ENCODE data around the gene C22orf31.
"Not testable (repeated sequence)": the region's sequence is repeated elsewhere in the genome, so short reads cannot be mapped to it uniquely, and the experiment has no call there.

The C22orf31 gene

DNA sequence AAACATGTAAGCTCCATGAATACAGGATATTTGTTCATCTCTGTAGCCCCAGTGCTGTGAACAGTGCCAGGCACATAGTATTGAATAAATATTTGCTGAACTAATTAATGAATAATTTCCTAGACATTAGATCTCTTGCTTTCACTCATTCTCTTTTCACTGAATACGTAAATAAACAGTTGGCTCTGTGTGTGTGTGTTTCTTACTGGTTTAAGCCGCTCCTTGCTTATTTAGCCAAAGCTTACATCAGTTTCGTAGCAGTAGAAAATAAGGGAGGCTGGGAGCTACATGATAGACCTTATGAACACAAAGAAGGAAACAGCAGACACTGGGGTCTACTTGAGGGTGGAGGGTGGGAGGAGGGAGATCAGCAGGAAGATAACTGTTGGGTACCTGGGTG lies 28.4 kb upstream of the C22orf31 start:
- Histone ChIP-seq H3K27me3 (ENCODE audit: insufficient read depth, insufficient read length) (no peaks in the 10 kb centered on the region), H3K4me1 (ENCODE audit: insufficient read depth, insufficient read length) (no peaks in the 10 kb centered on the region), H3K9me3 (ENCODE audit: insufficient read depth, low read length) (no peaks in the 10 kb centered on the region), H3K4me3 (ENCODE audit: insufficient read length, low read depth) (no peak overlapping the region), H3K9ac (ENCODE audit: insufficient read length, low read depth) (no peak overlapping the region), H3K36me3 (ENCODE audit: insufficient read depth, insufficient read length, low read length) (peaks cover 3% of the 10 kb centered on the region)
- TF ChIP-seq ZNF274 (IDR thresholded peaks at IDR 0.05; ENCODE audit: low read depth, low read length) (no peak), SUZ12 (IDR thresholded peaks at IDR 0.05; ENCODE audit: extremely low read depth, insufficient read depth, insufficient read length) (no peak), YY1 (IDR thresholded peaks at IDR 0.05; ENCODE audit: insufficient read depth, insufficient read length) (no peak)
- no peak for DNase-seq (ENCODE audit: low read depth, low spot score)

DNA sequence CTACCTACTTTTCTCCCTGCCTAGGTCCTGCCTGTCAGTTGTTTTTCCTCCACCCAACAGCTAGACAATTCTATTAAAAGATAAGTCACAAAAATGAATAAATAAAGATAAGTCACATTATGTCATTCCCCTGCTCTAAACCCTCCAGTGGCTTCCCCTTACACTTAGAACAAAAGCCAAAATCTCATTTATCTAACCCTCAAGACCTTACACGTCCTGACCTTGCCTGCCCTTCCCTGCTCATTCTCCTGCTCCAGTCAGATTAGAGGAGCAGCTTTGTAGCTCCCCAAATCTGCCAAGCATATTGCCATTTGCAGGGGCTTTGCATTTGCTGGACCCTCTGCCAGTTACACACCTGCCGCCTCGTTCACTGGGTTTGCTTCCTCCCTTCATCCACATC lies 27.9 kb upstream of the C22orf31 start:
- Histone ChIP-seq H3K9me3 (ENCODE audit: insufficient read depth, low read length) (no peaks in the 10 kb centered on the region), H3K9ac (ENCODE audit: insufficient read length, low read depth) (no peak overlapping the region), H3K4me1 (ENCODE audit: insufficient read depth, insufficient read length) (no peaks in the 10 kb centered on the region), H3K4me3 (ENCODE audit: insufficient read length, low read depth) (no peak overlapping the region), H3K27me3 (ENCODE audit: insufficient read depth, insufficient read length) (no peaks in the 10 kb centered on the region), H3K36me3 (ENCODE audit: insufficient read depth, insufficient read length, low read length) (no peaks in the 10 kb centered on the region)
- DNase-seq (ENCODE audit: low read depth, low spot score): no peak
- no peak for TF ChIP-seq YY1 (IDR thresholded peaks at IDR 0.05; ENCODE audit: insufficient read depth, insufficient read length)
- TF ChIP-seq SUZ12 (IDR thresholded peaks at IDR 0.05; ENCODE audit: extremely low read depth, insufficient read depth, insufficient read length): no peak
- no peak for TF ChIP-seq ZNF274 (IDR thresholded peaks at IDR 0.05; ENCODE audit: low read depth, low read length)

DNA sequence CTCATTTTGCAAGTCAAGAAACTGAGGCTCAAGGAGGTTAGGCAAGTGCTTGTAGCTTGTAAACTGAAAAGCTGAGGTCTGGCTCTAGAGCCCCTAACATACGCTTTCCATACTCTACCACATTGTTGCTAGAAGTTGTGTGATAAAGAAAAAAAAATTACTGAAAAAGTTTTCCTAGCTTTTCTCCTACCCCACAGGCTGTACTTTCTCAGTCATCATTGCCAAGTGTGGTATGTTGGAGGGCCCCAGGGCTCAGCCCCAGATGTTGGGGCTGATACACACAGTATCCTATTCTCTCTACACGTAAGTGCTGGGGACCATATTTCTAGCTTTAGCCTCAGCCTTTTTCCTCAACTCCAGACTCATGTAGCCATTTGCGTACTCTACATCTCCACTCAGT lies 27.2 kb upstream of the C22orf31 start:
- Histone ChIP-seq H3K4me3 (ENCODE audit: insufficient read length, low read depth) (no peak overlapping the region), H3K36me3 (ENCODE audit: insufficient read depth, insufficient read length, low read length) (no peaks in the 10 kb centered on the region), H3K9me3 (ENCODE audit: insufficient read depth, low read length) (no peaks in the 10 kb centered on the region), H3K27me3 (ENCODE audit: insufficient read depth, insufficient read length) (no peaks in the 10 kb centered on the region), H3K9ac (ENCODE audit: insufficient read length, low read depth) (no peak overlapping the region), H3K4me1 (ENCODE audit: insufficient read depth, insufficient read length) (no peaks in the 10 kb centered on the region)
- DNase-seq (ENCODE audit: low read depth, low spot score): no peak
- no peak for TF ChIP-seq YY1 (IDR thresholded peaks at IDR 0.05; ENCODE audit: insufficient read depth, insufficient read length)
- no peak for TF ChIP-seq SUZ12 (IDR thresholded peaks at IDR 0.05; ENCODE audit: extremely low read depth, insufficient read depth, insufficient read length)
- TF ChIP-seq ZNF274 (IDR thresholded peaks at IDR 0.05; ENCODE audit: low read depth, low read length): no peak

DNA sequence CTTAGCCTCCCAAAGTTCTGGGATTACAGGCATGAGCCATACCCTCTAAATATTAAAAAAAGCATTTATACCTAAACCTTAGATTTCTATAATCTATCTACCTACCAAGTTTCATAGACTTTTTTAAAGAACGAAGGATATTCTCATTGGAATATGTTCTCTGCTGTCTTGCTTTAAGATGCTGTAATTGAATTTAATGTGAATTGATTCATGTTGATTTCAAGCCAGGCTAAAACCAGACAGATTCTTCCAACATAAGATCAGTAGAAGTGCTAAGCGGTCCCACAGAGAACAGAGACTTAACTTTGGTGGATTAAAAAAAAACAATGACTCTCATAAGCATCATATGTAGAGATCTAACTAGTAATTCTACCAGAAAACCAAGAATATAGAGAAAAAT lies 25.4 kb upstream of the C22orf31 start:
- H3K4me1 ChIP-seq (ENCODE audit: insufficient read depth, insufficient read length): no peaks in the 10 kb centered on the region
- no peak overlapping the region for H3K9ac ChIP-seq (ENCODE audit: insufficient read length, low read depth)
- no peaks in the 10 kb centered on the region for H3K27me3 ChIP-seq (ENCODE audit: insufficient read depth, insufficient read length)
- TF ChIP-seq ZNF274 (IDR thresholded peaks at IDR 0.05; ENCODE audit: low read depth, low read length) (no peak), SUZ12 (IDR thresholded peaks at IDR 0.05; ENCODE audit: extremely low read depth, insufficient read depth, insufficient read length) (no peak), YY1 (IDR thresholded peaks at IDR 0.05; ENCODE audit: insufficient read depth, insufficient read length) (no peak)
- H3K4me3 ChIP-seq (ENCODE audit: insufficient read length, low read depth): no peak overlapping the region
- no peak for DNase-seq (ENCODE audit: low read depth, low spot score)
- no peaks in the 10 kb centered on the region for H3K9me3 ChIP-seq (ENCODE audit: insufficient read depth, low read length)
- H3K36me3 ChIP-seq (ENCODE audit: insufficient read depth, insufficient read length, low read length): no peaks in the 10 kb centered on the region

DNA sequence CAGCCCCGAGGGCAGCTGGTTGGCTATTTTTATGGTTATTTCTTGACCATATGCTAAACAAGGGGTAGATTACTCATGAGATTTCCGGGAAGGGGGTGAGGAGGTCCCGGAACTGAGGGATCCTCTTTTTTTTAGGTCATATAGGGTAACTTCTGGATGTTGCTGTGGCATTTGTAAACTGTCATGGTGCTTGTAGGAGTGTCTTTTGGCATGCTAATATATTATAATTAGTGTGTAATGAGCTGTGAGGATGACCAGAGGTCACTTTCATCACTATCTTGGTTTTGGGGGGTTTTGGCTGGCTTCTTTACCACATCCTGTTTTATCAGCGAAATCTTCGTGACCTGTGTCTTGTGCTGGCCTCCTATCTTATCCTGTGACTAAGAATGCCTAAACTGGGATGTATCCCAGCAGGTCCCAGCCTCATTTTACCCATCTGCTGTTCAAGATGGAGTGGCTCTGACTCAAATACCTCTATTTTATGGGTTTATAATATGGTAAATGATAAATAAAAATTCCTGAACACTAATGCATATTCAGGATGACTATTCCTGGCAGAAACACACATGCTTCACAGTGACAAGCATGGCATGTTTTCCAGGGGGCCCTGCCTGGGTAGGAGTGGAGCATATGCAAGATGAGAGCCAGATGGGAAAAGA lies 22.4 kb upstream of the C22orf31 start:
- TF ChIP-seq ZNF274 (IDR thresholded peaks at IDR 0.05; ENCODE audit: low read depth, low read length) (no peak), YY1 (IDR thresholded peaks at IDR 0.05; ENCODE audit: insufficient read depth, insufficient read length) (no peak), SUZ12 (IDR thresholded peaks at IDR 0.05; ENCODE audit: extremely low read depth, insufficient read depth, insufficient read length) (no peak)
- H3K36me3 ChIP-seq (ENCODE audit: insufficient read depth, insufficient read length, low read length): no peaks in the 10 kb centered on the region
- no peaks in the 10 kb centered on the region for H3K9me3 ChIP-seq (ENCODE audit: insufficient read depth, low read length)
- H3K27me3 ChIP-seq (ENCODE audit: insufficient read depth, insufficient read length): no peaks in the 10 kb centered on the region
- H3K9ac ChIP-seq (ENCODE audit: insufficient read length, low read depth): no peak overlapping the region
- no peak overlapping the region for H3K4me3 ChIP-seq (ENCODE audit: insufficient read length, low read depth)
- no peak for DNase-seq (ENCODE audit: low read depth, low spot score)
- H3K4me1 ChIP-seq (ENCODE audit: insufficient read depth, insufficient read length): no peaks in the 10 kb centered on the region

DNA sequence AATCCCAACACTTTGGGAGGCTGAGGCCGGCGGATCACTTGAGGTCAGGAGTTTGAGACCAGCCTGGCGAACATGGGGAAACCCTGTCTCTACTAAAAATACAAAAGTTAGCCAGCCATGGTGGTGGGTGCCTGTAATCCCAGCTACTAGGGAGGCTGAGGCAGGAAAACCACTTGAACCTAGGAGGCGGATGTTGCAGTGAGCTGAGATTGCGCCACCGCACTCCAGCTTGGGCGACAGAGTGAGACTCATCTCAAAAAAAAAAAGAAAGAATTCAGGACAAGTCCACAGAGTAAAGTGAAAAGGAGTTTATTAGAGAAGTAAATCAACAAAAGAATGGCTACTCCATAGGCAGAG lies 21.9 kb upstream of the C22orf31 start:
- not testable (repeated sequence) for H3K9ac ChIP-seq (ENCODE audit: insufficient read length, low read depth); H3K9me3 ChIP-seq (ENCODE audit: insufficient read depth, low read length); DNase-seq (ENCODE audit: low read depth, low spot score); H3K27me3 ChIP-seq (ENCODE audit: insufficient read depth, insufficient read length); H3K4me1 ChIP-seq (ENCODE audit: insufficient read depth, insufficient read length); H3K4me3 ChIP-seq (ENCODE audit: insufficient read length, low read depth); H3K36me3 ChIP-seq (ENCODE audit: insufficient read depth, insufficient read length, low read length)

- no peak for DNase-seq (ENCODE audit: low read depth, low spot score)
- TF ChIP-seq ZNF274 (IDR thresholded peaks at IDR 0.05; ENCODE audit: low read depth, low read length) (no peak), SUZ12 (IDR thresholded peaks at IDR 0.05; ENCODE audit: extremely low read depth, insufficient read depth, insufficient read length) (no peak), YY1 (IDR thresholded peaks at IDR 0.05; ENCODE audit: insufficient read depth, insufficient read length) (no peak)
- no peak overlapping the region for H3K4me3 ChIP-seq (ENCODE audit: insufficient read length, low read depth)
Observed at GRCh38 chr22:29082826-29083545, 21.4 kb upstream of the C22orf31 start.

More at GRCh38 chr22:29082826-29083545, 21.4 kb upstream of the C22orf31 start:
- H3K4me1 ChIP-seq (ENCODE audit: insufficient read depth, insufficient read length): no peaks in the 10 kb centered on the region
- H3K9ac ChIP-seq (ENCODE audit: insufficient read length, low read depth): no peak overlapping the region
- H3K36me3 ChIP-seq (ENCODE audit: insufficient read depth, insufficient read length, low read length): no peaks in the 10 kb centered on the region
- no peaks in the 10 kb centered on the region for H3K27me3 ChIP-seq (ENCODE audit: insufficient read depth, insufficient read length)
- no peaks in the 10 kb centered on the region for H3K9me3 ChIP-seq (ENCODE audit: insufficient read depth, low read length)

Measured in NT2/D1 (cell line).